ENCODE measurements around the gene DEK.

The DEK gene

GRCh38 chr6:18268066-18268465 is 3.7 kb upstream of the DEK start:
- Histone ChIP-seq H3K9me2 (ENCODE audit: low read depth, low read length) (no peaks in the 10 kb centered on the region), H3K9ac (ENCODE audit: low read length) (no peak overlapping the region), H3K4me3 (ENCODE audit: low read depth, low read length, poor library complexity, severe bottlenecking) (no peak overlapping the region), H3K27me3 (ENCODE audit: insufficient read depth, low read length) (no peaks in the 10 kb centered on the region), H3K4me1 (ENCODE audit: insufficient read depth, low read length, severe bottlenecking) (peaks cover 13% of the 10 kb centered on the region), H3F3A (ENCODE audit: insufficient read depth, low read length) (no peaks in the 10 kb centered on the region), H3K79me2 (ENCODE audit: insufficient read depth, low read length) (peaks cover 8% of the 10 kb centered on the region), H3K9me3 (ENCODE audit: low read length) (peaks cover 9% of the 10 kb centered on the region; the same call in 1 of the 2 replicates), H3K4me2 (ENCODE audit: low read length) (no peak overlapping the region), H2AFZ (ENCODE audit: low read length) (no peak overlapping the region), H3K27ac (ENCODE audit: low read depth, low read length, poor library complexity, severe bottlenecking) (no peak overlapping the region), H4K20me1 (ENCODE audit: insufficient read depth, low read length) (no peaks in the 10 kb centered on the region), H3K36me3 (ENCODE audit: insufficient read depth, low read length) (peaks cover 8% of the 10 kb centered on the region)
- TF ChIP-seq EZH2 (IDR thresholded peaks at IDR 0.05; ENCODE audit: borderline replicate concordance, low read length): no peak
- TF ChIP-seq CTCF (IDR thresholded peaks at IDR 0.05; ENCODE audit: low read length): no peak

- H3K27ac ChIP-seq (ENCODE audit: low read depth, low read length, poor library complexity, severe bottlenecking): no peak overlapping the region
- H3K36me3 ChIP-seq (ENCODE audit: insufficient read depth, low read length): peaks cover 21% of the 10 kb centered on the region
- H3K9me2 ChIP-seq (ENCODE audit: low read depth, low read length): no peaks in the 10 kb centered on the region
- H3K4me1 ChIP-seq (ENCODE audit: insufficient read depth, low read length, severe bottlenecking): peaks cover 27% of the 10 kb centered on the region
- no peak overlapping the region for H3K9ac ChIP-seq (ENCODE audit: low read length)
- no peaks in the 10 kb centered on the region for H3F3A ChIP-seq (ENCODE audit: insufficient read depth, low read length)
- H3K4me3 ChIP-seq (ENCODE audit: low read depth, low read length, poor library complexity, severe bottlenecking): no peak overlapping the region
- peaks cover 6% of the 10 kb centered on the region; the same call in 1 of the 2 replicates for H3K9me3 ChIP-seq (ENCODE audit: low read length)
- H3K4me2 ChIP-seq (ENCODE audit: low read length): no peak overlapping the region
- TF ChIP-seq EZH2 (IDR thresholded peaks at IDR 0.05; ENCODE audit: borderline replicate concordance, low read length): no peak
- TF ChIP-seq CTCF (IDR thresholded peaks at IDR 0.05; ENCODE audit: low read length): no peak
- no peaks in the 10 kb centered on the region for H4K20me1 ChIP-seq (ENCODE audit: insufficient read depth, low read length)
- no peaks in the 10 kb centered on the region for H3K27me3 ChIP-seq (ENCODE audit: insufficient read depth, low read length)
- H2AFZ ChIP-seq (ENCODE audit: low read length): no peak overlapping the region
- peaks cover 24% of the 10 kb centered on the region for H3K79me2 ChIP-seq (ENCODE audit: insufficient read depth, low read length)
These were observed 2.2 kb upstream of the DEK start for GRCh38 chr6:18266523-18266912.

GRCh38 chr6:18265787-18266522 is 1.6 kb upstream of the DEK start:
- peaks cover 26% of the 10 kb centered on the region for H3K36me3 ChIP-seq (ENCODE audit: insufficient read depth, low read length)
- peaks cover 33% of the 10 kb centered on the region for H3K4me1 ChIP-seq (ENCODE audit: insufficient read depth, low read length, severe bottlenecking)
- peaks cover 30% of the 10 kb centered on the region for H3K79me2 ChIP-seq (ENCODE audit: insufficient read depth, low read length)
- no peaks in the 10 kb centered on the region for H3K27me3 ChIP-seq (ENCODE audit: insufficient read depth, low read length)
- no peak overlapping the region for H3K4me3 ChIP-seq (ENCODE audit: low read depth, low read length, poor library complexity, severe bottlenecking)
- TF ChIP-seq CTCF (IDR thresholded peaks at IDR 0.05; ENCODE audit: low read length) (no peak), EZH2 (IDR thresholded peaks at IDR 0.05; ENCODE audit: borderline replicate concordance, low read length) (no peak)
- H2AFZ ChIP-seq (ENCODE audit: low read length): no peak overlapping the region
- no peak overlapping the region for H3K4me2 ChIP-seq (ENCODE audit: low read length)
- no peak overlapping the region for H3K9ac ChIP-seq (ENCODE audit: low read length)
- no peaks in the 10 kb centered on the region for H4K20me1 ChIP-seq (ENCODE audit: insufficient read depth, low read length)
- no peak overlapping the region for H3K27ac ChIP-seq (ENCODE audit: low read depth, low read length, poor library complexity, severe bottlenecking)
- no peaks in the 10 kb centered on the region for H3K9me2 ChIP-seq (ENCODE audit: low read depth, low read length)
- peaks cover 6% of the 10 kb centered on the region; the same call in 1 of the 2 replicates for H3K9me3 ChIP-seq (ENCODE audit: low read length)
- H3F3A ChIP-seq (ENCODE audit: insufficient read depth, low read length): no peaks in the 10 kb centered on the region

All from OCI-LY1 (cell line).